ENCODE measurements around the gene TRPM8.
"Not testable (repeated sequence)": the region's sequence is repeated elsewhere in the genome, so short reads cannot be mapped to it uniquely, and the experiment has no call there.

The TRPM8 gene

DNA sequence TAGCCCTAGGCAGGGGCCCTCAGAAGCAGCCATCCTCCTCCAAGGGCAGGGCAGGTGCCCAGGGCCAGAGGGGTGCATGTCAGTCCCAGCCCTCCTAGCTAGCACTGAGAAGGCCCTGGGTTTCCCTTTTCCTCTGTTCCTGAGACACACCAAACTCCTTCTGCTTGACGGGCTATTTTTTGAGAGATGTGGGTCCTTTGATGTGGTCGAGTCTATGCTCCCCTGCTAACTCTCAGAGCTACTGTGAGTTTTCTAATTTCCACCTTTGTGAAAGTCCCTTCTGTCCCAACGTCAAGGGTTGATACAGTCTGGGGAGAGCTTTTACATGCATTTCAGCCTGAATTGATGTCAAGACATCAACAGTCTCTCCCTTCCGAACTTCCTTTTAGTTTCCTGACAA, 51.4 kb downstream of the TRPM8 start:
- H3K9me3 ChIP-seq, result no peaks in the 10 kb centered on the region
- TF ChIP-seq, protein P1, sequence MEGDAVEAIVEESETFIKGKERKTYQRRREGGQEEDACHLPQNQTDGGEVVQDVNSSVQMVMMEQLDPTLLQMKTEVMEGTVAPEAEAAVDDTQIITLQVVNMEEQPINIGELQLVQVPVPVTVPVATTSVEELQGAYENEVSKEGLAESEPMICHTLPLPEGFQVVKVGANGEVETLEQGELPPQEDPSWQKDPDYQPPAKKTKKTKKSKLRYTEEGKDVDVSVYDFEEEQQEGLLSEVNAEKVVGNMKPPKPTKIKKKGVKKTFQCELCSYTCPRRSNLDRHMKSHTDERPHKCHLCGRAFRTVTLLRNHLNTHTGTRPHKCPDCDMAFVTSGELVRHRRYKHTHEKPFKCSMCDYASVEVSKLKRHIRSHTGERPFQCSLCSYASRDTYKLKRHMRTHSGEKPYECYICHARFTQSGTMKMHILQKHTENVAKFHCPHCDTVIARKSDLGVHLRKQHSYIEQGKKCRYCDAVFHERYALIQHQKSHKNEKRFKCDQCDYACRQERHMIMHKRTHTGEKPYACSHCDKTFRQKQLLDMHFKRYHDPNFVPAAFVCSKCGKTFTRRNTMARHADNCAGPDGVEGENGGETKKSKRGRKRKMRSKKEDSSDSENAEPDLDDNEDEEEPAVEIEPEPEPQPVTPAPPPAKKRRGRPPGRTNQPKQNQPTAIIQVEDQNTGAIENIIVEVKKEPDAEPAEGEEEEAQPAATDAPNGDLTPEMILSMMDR (IDR thresholded peaks at IDR 0.05), result no peak
- intact Hi-C loops (cut with DNase I; ENCODE audit: low total_unique reads), result no loop called here
- no peaks in the 10 kb centered on the region for H3K36me3 ChIP-seq
- H3K27ac ChIP-seq, result no peak overlapping the region
- no peaks in the 10 kb centered on the region for H3K27me3 ChIP-seq
- no peaks in the 10 kb centered on the region for H3K4me1 ChIP-seq
- no peak overlapping the region for H3K4me3 ChIP-seq
- no peak for DNase-seq

DNA sequence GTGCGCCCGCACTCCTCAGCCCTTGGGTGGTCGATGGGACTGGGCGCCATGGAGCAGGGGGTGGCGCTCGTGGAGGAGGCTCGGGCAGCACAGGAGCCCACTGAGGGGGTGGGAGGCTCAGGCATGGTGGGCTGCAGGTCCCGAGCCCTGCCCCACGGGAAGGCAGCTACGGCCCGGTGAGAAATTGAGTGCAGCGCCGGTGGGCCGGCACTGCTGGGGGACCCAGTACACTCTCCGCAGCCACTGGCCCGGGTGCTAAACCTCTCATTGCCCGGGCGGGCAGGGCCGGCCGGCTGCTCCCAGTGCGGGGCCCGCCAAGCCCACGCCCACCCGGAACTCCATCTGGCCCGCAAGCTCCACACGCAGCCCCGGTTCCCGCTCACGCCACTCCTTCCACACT, 55.3 kb downstream of the TRPM8 start:
- intact Hi-C loops (cut with DNase I; ENCODE audit: low total_unique reads), result not testable (repeated sequence)

DNA sequence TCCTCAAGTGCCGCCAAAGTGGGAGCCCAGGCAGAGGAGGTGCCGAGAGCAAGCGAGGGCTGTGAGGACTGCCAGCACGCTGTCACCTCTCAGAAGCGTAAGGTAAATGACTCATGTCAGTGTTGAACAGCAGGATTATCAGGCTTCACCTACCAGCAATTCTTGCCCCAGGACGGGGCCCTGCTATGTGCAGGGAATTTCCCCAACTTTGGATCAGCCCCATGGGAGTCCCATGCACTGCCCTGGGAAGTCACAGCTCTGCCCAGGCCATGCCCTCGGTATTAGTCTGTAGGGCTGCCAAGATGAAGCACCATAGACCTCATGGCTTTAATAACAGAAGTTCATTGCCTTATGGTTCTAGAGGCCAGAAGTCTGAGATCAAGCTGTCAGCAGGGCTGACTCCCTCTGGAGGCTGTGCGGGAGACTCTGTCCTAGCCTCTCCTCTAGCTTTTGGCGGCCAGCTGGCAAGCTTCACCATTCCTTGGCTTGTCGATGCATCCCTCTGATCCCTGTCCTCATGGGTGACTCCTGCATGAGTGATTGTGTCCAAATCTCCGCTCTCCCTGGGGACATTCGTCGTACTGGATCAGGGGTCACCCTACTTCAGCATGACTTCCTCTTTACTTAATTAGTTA, 55.9 kb downstream of the TRPM8 start:
- Histone ChIP-seq H3K27ac (no peak overlapping the region), H3K4me3 (no peak overlapping the region), H3K27me3 (peaks cover 0 to 14% of the 10 kb centered on the region in 2 donors), H3K9me3 (no peaks in the 10 kb centered on the region), H3K36me3 (no peaks in the 10 kb centered on the region), H3K4me1 (no peaks in the 10 kb centered on the region)
- intact Hi-C loops (cut with DNase I; ENCODE audit: low total_unique reads), result no loop called here
- TF ChIP-seq, protein P1 (IDR thresholded peaks at IDR 0.05), result no peak
- no peak for DNase-seq

More for the DNA sequence above, 55.3 kb downstream of the TRPM8 start:
- not testable (repeated sequence) for H3K4me3 ChIP-seq, H3K36me3 ChIP-seq, H3K4me1 ChIP-seq, DNase-seq, H3K27ac ChIP-seq, H3K9me3 ChIP-seq
- peaks cover 0 to 11% of the 10 kb centered on the region in 2 donors for H3K27me3 ChIP-seq

DNA sequence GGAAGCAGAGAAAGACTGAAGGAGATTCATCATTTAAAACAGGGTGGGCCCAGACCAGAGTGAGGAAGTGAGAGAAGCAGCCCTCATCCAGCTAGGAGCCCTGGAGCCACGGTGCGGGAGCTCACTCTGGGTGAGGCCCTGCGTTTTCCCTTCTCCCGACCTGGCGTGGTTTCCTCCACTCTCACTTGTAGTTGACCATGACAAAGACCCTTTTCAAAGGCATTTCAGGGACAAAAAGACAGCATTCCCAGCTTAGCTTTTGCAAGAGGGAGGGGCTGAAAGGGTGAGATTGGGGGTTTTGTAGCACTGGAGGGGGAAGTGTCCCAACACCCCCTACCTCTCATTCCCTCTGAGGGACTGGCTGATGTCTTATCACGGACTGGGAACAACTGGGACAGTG, 56.6 kb downstream of the TRPM8 start:
- Histone ChIP-seq H3K27ac (no peak overlapping the region), H3K9me3 (no peaks in the 10 kb centered on the region), H3K4me3 (no peak overlapping the region), H3K27me3 (peaks cover 0 to 14% of the 10 kb centered on the region in 2 donors), H3K36me3 (no peaks in the 10 kb centered on the region), H3K4me1 (no peaks in the 10 kb centered on the region)
- intact Hi-C loops (cut with DNase I; ENCODE audit: low total_unique reads), result no loop called here
- no peak for DNase-seq
- TF ChIP-seq, protein P1 (IDR thresholded peaks at IDR 0.05), result no peak

DNA sequence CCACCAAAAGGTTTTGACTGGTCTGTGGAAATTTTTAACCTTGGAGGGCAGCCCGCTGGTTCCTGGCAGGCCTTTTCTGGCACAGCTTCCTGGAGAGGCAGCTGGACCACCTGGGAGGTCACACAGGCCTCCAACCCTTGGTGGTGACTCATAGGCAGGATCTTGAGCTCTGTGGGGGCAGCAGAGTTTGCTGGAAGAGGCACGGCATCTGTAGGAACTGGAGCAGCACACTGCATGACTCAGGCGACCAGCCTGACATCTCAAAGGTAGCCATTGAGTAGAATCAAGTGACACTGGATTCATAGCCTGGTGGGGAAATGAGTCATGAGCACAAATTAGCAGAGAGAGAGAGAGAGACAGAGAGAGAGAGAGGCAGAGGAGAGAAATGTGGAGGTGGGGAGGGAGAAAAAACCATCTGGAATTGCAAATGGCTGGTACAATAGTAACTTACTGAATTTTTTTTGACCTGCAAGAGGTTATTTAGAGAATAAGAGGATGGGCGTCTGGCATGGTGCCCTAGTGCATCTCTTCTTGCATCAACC, 57.4 kb downstream of the TRPM8 start:
- Histone ChIP-seq H3K27ac (no peak overlapping the region), H3K27me3 (peaks cover 0 to 21% of the 10 kb centered on the region in 2 donors), H3K36me3 (no peaks in the 10 kb centered on the region), H3K4me3 (no peak overlapping the region), H3K4me1 (no peaks in the 10 kb centered on the region), H3K9me3 (no peaks in the 10 kb centered on the region)
- TF ChIP-seq, protein P1 (IDR thresholded peaks at IDR 0.05), result no peak
- DNase-seq, result no peak
- intact Hi-C loops (cut with DNase I; ENCODE audit: low total_unique reads), result no loop called here

DNA sequence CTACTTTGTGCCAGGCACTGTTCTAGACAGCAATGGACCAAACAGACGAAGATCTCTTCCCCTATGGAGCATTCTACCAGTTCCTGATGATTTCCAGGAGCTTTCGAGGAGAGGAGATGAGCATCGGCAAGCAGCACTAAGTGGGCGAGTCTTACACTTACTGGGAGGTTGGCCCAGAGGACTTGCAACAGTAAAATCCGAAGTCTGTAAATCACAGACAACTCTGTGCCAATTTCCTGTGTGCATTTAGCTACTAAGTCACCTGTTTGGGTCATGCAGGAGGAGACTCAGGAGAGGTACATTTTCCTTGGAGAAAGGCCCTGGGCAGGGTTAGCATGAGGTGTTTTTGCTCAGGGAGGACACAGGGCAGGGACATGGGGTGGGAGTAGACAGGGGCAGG, 58.9 kb downstream of the TRPM8 start:
- Histone ChIP-seq H3K4me3 (no peak overlapping the region), H3K27ac (no peak overlapping the region), H3K9me3 (no peaks in the 10 kb centered on the region), H3K4me1 (no peaks in the 10 kb centered on the region), H3K27me3 (peaks cover 0 to 23% of the 10 kb centered on the region in 2 donors), H3K36me3 (no peaks in the 10 kb centered on the region)
- DNase-seq, result no peak
- TF ChIP-seq, protein P1 (IDR thresholded peaks at IDR 0.05), result no peak
- intact Hi-C loops (cut with DNase I; ENCODE audit: low total_unique reads), result no loop called here
